ENCODE results near the gene ALDH1L2. TPM values are rescaled to one million over a fixed set of nuclear protein-coding genes. Genes with fewer than 3 reads are reported as not detected.

ALDH1L2 gene
- total and polyA plus RNA-seq, 9 of the 15 experiments (the other 6 are each of a cell fraction or from before 2014, with no cell fraction given) = 1.1 to 9.9 (median 3.8) TPM

GRCh38 chr12:105113094-105113493 lies 28.8 kb upstream of the ALDH1L2 start:
- Histone ChIP-seq H3K9me1 (ENCODE audit: control insufficient read depth, insufficient read depth, low read length) (no peaks in the 10 kb centered on the region), H3K27ac (ENCODE audit: extremely low read depth, low read depth, low read length) (no peak overlapping the region), H2AFZ (ENCODE audit: low read depth, low read length) (no peak overlapping the region), H3K27me3 (ENCODE audit: control insufficient read depth in 2 of 2, insufficient read depth in 2 of 2, low read length in 2 of 2) (no peaks in the 10 kb centered on the region), H3K79me2 (ENCODE audit: control insufficient read depth, insufficient read depth, low read length) (peaks cover 56% of the 10 kb centered on the region), H3K9me3 (replicated peaks; ENCODE audit: control insufficient read depth, insufficient read depth, low read depth, low read length) (no peaks in the 10 kb centered on the region), H3K9ac (ENCODE audit: insufficient read depth in 1 of 2, low read depth in 2 of 2, low read length in 2 of 2) (no peak overlapping the region), H3K4me1 (replicated peaks in 1 of 2; ENCODE audit: control insufficient read depth in 2 of 2, insufficient read depth in 2 of 2, low read length in 2 of 2) (peaks cover 0 to under 1% of the 10 kb centered on the region in 2 experiments; a peak in 2 of 5 replicates), H3K36me3 (ENCODE audit: control insufficient read depth, insufficient read depth, low read length) (peaks cover 63% of the 10 kb centered on the region), H3K4me3 (no peak overlapping the region), H4K20me1 (replicated peaks; ENCODE audit: control insufficient read depth, insufficient read depth, low read length) (no peaks in the 10 kb centered on the region), H3K4me2 (ENCODE audit: insufficient read depth, low read length) (no peak overlapping the region)
- in situ Hi-C loops (cut with MboI) (no loop called here), intact Hi-C loops (cut with micrococcal nuclease) (no loop called here)
- FAIRE-seq (no peak), ATAC-seq (no peak), DNase-seq (ENCODE audit: extremely low read depth in 1 of 4, low spot score in 3 of 4) (no peak)
- ChIA-PET CTCF (ENCODE audit: low intra/inter-chr PET ratio) (no interaction called here), POLR2A (no interaction called here)
- WGBS (ENCODE audit: insufficient coverage, low coverage, missing lambda C conversion rate) = 90% methylated on average over 3 of the region's 3 CpGs
- BruUV-seq (replicated peaks) = no TSS peak
- TF ChIP-seq, protein P1, sequence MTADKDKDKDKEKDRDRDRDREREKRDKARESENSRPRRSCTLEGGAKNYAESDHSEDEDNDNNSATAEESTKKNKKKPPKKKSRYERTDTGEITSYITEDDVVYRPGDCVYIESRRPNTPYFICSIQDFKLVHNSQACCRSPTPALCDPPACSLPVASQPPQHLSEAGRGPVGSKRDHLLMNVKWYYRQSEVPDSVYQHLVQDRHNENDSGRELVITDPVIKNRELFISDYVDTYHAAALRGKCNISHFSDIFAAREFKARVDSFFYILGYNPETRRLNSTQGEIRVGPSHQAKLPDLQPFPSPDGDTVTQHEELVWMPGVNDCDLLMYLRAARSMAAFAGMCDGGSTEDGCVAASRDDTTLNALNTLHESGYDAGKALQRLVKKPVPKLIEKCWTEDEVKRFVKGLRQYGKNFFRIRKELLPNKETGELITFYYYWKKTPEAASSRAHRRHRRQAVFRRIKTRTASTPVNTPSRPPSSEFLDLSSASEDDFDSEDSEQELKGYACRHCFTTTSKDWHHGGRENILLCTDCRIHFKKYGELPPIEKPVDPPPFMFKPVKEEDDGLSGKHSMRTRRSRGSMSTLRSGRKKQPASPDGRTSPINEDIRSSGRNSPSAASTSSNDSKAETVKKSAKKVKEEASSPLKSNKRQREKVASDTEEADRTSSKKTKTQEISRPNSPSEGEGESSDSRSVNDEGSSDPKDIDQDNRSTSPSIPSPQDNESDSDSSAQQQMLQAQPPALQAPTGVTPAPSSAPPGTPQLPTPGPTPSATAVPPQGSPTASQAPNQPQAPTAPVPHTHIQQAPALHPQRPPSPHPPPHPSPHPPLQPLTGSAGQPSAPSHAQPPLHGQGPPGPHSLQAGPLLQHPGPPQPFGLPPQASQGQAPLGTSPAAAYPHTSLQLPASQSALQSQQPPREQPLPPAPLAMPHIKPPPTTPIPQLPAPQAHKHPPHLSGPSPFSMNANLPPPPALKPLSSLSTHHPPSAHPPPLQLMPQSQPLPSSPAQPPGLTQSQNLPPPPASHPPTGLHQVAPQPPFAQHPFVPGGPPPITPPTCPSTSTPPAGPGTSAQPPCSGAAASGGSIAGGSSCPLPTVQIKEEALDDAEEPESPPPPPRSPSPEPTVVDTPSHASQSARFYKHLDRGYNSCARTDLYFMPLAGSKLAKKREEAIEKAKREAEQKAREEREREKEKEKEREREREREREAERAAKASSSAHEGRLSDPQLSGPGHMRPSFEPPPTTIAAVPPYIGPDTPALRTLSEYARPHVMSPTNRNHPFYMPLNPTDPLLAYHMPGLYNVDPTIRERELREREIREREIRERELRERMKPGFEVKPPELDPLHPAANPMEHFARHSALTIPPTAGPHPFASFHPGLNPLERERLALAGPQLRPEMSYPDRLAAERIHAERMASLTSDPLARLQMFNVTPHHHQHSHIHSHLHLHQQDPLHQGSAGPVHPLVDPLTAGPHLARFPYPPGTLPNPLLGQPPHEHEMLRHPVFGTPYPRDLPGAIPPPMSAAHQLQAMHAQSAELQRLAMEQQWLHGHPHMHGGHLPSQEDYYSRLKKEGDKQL (CRISPR knock-in tag; IDR thresholded peaks at IDR 0.05; ENCODE audit: borderline replicate concordance) = no peak
- TF ChIP-seq, protein P2, sequence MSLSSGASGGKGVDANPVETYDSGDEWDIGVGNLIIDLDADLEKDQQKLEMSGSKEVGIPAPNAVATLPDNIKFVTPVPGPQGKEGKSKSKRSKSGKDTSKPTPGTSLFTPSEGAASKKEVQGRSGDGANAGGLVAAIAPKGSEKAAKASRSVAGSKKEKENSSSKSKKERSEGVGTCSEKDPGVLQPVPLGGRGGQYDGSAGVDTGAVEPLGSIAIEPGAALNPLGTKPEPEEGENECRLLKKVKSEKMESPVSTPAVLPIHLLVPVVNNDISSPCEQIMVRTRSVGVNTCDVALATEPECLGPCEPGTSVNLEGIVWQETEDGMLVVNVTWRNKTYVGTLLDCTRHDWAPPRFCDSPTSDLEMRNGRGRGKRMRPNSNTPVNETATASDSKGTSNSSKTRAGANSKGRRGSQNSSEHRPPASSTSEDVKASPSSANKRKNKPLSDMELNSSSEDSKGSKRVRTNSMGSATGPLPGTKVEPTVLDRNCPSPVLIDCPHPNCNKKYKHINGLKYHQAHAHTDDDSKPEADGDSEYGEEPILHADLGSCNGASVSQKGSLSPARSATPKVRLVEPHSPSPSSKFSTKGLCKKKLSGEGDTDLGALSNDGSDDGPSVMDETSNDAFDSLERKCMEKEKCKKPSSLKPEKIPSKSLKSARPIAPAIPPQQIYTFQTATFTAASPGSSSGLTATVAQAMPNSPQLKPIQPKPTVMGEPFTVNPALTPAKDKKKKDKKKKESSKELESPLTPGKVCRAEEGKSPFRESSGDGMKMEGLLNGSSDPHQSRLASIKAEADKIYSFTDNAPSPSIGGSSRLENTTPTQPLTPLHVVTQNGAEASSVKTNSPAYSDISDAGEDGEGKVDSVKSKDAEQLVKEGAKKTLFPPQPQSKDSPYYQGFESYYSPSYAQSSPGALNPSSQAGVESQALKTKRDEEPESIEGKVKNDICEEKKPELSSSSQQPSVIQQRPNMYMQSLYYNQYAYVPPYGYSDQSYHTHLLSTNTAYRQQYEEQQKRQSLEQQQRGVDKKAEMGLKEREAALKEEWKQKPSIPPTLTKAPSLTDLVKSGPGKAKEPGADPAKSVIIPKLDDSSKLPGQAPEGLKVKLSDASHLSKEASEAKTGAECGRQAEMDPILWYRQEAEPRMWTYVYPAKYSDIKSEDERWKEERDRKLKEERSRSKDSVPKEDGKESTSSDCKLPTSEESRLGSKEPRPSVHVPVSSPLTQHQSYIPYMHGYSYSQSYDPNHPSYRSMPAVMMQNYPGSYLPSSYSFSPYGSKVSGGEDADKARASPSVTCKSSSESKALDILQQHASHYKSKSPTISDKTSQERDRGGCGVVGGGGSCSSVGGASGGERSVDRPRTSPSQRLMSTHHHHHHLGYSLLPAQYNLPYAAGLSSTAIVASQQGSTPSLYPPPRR (CRISPR knock-in tag; IDR thresholded peaks at IDR 0.05; ENCODE audit: borderline replicate concordance) = no peak
- TF ChIP-seq YY1 (IDR thresholded peaks at IDR 0.05; ENCODE audit: borderline replicate concordance in 1 of 3, control insufficient read depth in 1 of 3, extremely low read depth in 1 of 3, insufficient read depth in 3 of 3, insufficient read length in 1 of 3, insufficient replicate concordance in 2 of 3, low read depth in 1 of 3, low read length in 2 of 3) (no peak), DACH1 (IDR thresholded peaks at IDR 0.05; ENCODE audit: partially characterized antibody) (no peak)

Measured in K562 (cell line).